HG02623 (cell line): Measurements from ENCODE around the gene HBEGF.

Experiments
- ATAC-seq: cut with Tn5 transposase; IDR thresholded peaks from one replicate; pipeline ENCODE4 v1.9.1; 2021; ENCODE audit warnings: moderate library complexity; ENCODE audit not compliant: unreplicated experiment

Gene HBEGF

DNA sequence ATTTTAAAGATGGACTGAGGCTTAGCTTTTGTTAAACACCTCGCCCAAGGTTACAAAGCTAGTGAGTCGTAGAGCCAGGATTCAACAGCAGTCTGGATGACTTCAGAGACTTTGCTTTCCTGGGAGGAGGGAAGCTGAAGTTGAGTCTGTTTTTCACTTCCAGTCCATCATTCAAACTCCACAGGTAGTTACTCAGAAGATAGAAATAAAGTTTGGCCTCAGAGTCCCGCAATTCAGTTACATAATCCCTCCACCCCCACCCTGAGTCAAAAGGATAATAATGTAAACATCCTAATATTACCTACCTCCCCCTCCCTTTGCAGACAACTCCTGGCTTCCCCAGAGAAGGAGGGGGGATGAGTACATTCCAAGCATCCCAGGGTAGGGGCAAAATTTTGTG is 8.1 kb downstream of the HBEGF start:
- no peak for ATAC-seq

DNA sequence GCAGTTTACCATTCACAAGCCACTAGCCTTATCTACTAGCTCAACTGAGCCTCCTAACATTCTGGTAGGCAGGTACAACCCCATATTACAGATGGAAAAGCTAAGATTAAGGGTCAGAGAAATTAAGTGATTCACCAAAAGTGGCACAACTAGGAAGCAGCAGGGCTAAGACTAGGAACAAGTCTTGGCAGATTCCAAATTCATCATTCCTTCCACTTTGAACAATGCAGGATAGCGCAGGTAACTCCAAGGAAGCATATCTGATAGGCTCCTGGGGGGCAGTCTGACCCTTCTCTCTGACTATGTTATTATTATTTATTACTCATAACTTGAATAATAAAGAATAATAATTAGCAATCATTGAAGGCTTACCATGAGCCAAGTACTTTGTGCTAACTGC is 8.5 kb downstream of the HBEGF start:
- ATAC-seq, result no peak

DNA sequence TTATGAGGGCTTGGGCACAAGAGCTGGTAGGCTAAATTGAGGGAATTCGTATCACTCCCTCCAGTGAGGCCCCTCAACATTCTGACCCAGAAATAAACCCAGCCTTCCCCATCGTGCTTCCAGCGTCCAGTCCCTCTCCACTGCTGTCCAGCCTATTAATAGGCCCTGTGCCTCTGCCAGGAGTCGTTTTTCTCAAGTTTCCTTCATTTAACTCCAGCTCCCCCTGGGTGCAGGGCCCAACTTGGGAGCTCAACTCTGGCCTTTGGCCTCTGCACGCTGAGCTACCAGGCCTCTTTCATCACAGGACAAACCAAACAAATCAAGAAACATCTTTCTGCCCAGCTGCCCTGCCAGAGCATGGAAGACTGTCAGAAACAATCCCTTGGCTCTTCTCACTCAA is 10.0 kb downstream of the HBEGF start:
- no peak for ATAC-seq

DNA sequence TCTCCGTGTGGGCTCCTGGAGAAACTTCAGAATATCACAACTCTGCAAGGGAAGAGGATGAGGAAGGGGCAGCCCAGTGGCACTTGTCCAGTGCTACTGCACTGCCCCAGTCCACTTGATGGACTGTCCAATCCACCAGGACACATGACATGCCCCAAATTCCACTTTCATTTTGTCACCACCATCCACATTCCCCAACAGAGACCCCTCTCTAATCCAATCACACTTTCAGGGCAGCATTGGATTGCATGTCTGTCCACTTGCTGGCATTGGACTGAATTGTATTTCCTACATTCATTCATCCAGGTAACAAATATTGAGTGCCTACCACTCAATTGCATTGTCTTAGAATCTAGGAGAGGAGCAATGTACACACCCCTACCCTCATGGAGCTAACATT is 14.8 kb downstream of the HBEGF start:
- ATAC-seq, result no peak

DNA sequence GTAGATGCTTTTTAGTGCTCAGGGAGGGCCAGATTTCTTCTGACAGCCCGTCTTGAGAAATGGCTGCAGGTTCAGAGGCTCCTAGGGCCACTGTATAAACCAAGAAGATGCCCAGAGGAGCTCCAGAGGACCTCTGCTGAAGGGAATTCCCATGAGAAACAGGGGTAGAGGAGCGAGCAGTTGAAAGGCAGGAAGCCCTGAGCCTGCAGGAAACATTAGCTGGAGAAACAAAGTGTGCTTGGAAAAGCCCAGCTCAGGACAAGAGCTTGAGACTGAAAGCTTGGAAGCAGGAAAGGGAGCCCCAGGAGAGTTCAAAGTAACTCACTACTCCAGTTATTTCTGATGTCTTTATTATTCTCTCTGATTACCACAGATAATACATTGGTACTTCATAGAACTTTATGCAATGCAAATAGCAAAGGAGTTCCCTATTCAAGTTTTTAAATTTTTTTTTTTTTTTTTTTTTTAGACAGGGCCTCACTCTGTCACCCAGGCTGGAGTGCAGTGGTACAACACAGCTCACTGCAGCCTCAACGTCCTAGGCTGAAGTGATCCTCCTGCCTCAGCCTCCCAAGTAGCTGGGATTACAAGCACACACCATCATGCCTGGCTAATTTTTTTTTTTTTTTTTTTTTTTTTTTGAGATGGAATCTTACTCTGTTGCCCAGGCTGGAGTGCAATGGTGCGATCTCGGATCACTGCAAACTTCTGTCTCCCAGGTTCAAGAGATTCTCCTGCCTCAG is 16.5 kb downstream of the HBEGF start:
- no peak for ATAC-seq

DNA sequence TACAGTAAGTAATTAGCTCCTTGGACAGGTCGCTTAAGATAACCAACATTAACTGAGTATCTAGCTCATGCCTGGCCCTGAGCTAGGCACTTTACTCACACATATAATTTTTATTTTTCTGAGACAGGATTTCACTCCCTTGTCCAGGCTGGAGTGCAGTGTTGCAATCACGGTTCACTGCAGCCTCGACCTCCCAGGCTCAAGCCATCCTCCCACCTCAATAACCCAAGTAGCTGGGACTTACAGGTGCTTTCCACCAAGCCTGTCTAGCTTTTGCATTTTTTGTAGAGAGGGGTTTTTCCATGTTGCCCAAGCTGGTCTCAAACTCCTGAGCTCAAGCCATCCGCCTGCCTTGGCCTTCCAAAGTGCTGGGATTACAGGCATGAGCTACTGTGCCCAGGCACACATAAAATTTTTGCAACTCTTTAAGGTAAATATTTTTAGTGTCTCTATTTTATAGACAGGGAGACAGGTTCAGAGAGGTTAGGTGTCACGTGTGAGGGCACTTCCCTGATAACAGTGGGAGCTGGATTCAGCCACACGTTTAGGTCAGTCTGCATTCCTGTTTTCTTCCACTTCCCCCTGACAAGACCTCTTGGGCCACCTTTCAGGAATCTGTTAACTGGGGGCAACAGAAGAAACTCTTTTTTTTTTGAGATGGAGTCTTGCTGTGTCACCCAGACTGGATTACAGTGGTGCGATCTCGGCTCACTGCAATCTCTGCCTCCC is 18.2 kb downstream of the HBEGF start:
- no peak for ATAC-seq

DNA sequence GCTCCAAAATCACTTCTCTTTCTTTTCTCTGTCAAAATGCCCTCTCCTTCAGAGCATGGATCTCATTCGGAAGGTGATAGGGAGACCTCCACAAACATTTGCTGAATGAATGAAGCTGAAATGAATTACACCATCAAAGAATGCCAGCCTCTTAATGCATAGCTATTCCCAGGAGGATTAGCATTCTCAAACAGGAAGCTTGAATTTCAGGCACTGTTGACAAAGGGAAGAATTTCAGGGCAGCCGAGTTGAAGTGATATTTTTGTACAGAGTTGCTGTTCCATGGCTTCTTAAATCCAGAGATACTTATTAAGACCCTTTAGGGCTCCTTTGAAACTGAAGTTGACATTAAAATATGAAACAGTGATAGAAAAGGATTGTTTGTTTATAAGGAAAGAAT is 18.8 kb downstream of the HBEGF start:
- ATAC-seq, result no peak

DNA sequence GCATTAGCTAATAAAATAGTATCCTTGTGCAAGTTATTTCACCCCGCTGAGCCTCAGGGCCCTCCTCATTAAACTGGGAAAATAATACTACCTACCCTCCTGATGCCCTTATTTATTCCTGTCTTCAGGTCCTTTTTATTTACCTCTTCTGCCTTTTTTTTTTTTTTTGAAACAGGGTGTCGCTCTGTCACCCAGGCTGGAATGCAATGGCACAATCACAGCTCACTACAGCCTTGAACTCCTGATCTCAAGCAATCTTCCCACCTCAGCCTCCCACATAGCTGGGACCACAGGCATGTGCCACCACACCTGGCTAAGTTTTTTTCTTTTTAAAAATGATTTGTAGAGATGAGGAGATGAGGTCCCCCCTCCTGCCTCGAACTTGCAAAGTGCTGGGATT is 20.9 kb downstream of the HBEGF start:
- no peak for ATAC-seq

DNA sequence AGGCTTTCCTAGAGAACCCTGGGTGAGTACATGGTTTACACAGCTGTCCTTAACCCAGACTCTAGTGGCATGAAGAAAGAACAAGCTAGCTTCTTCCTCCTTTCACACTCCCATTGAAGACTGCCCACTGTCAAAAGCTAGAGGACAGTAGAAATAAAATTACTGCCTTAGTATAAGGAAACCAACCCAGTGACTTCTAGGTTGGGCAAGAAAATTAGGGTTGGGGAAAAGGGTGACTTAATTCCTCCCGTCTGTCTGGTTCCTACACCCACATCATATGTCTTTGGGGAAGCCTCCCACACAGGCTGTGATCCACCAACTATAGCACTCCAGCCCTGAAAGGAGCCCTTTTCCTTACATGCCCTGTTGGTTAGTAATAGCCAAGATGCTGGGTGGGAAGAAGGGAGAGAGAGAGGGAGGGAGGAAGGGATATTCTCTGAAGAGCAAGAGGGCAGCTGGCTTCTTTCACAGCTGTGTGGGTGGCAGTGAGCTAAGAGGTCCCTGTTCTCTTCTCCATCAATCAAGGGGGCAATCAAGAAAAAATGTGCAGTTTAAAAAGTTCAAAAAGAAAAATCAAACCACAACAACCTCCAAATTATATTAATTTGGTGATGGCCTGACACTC is 21.7 kb downstream of the HBEGF start:
- ATAC-seq, result no peak

DNA sequence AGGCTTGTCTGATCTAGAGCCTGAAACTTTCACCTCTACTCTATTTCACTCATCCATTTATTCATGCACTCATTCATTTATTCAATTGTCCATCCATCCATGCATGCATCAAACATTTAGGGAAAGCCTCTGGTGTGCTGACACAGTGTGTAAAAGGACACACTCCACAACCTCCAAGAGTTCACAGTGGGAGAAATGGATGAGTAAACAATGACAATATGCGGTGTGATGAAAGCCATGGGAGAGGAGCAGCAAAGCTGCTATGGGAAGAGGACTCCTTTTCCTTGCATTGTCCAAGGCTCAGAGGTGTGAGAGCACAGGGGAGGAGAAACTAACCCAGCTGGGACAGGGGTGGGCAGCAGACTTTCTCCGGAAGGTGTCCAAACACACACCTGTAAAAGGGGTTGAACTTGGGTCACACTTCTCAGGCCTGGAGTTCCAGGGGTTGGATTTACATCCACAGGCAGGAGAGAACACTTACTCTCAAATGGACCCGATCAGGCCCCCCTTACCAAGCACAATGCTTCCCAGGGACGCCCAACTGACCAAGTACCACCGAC is 22.3 kb downstream of the HBEGF start:
- no peak for ATAC-seq

DNA sequence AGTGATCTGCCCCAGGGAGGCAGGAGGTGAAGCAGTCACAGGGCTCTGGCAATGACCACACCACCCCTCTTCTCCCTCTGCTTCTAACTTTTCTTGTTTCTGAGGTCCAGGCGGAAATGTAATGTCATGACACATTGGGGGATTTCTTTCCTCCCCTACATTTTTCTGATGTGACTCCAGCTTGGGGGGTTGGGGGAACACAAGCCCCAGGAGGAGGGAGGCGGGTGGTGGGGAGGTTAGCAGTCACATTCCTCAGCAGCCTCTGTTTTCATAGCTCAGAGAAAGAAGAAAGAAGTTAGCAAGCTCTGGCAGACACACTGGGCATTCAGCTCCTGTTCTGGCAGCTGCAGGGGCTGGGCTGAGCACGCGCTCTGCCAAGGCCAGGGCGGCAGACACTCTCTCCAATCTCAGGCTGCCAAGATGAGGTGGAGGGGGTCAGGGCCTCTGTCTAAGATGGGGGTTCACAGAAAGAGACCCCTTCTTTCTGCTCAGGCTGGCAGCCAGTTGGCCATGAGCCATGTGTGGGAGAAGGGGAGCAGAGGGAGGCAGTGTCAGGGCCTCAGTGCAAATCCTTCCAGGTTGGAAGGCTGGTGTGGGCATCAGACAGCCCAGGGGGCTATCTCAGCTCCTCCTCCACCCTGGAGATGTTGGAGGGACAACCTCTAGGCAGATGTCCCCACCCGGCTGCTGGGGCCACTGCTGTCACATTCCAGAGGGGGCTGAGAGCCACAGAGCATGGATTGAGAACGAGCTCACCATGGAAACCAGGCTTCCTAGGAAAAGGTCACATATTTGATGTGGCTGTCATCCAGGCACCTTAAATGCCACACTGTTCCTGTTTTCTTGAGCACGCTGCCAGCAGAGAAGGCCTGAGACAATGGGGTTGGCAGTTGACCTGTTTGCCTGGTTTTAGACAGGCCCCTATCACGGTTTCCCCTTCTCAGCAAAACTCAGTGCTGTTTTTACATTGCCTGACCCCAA is 23.4 kb downstream of the HBEGF start:
- no peak for ATAC-seq

DNA sequence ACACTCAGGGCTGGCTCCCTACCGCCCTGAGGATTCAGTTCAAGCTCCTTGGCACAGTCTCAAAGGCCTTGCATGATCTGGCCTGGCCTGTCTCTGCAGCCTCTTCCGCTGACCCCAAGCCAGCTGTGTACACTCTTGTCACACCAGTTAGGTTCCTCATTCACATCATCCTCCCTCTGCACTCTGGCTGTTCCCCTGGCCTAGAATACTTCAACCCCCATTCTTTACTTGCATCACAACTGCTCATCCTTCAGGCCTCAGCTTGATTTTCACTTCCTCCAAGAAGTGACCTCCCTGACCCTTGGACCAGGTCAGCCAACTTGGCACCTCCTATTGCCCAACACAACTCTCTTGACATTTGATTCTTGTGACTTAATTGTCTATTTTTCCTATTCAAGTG is 24.6 kb downstream of the HBEGF start:
- no peak for ATAC-seq

DNA sequence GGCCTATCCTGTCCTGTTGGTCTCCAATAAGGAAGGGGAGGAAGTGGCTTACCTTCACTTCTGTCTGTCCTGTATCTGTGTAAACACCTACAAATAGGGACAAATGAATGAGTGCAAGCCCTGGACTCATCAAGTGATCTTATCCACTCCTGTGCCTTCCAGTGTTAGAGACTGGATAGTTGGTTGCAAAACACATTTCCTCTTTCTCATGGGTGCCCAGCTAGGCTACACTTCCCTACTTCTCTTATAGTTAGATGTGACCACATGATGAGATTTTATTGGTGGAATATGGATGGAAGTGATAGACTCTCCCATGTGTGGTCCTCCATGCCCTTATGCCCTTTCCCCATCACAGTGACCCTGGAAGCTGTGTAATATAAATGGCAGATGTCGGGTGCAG is 26.6 kb downstream of the HBEGF start:
- no peak for ATAC-seq

DNA sequence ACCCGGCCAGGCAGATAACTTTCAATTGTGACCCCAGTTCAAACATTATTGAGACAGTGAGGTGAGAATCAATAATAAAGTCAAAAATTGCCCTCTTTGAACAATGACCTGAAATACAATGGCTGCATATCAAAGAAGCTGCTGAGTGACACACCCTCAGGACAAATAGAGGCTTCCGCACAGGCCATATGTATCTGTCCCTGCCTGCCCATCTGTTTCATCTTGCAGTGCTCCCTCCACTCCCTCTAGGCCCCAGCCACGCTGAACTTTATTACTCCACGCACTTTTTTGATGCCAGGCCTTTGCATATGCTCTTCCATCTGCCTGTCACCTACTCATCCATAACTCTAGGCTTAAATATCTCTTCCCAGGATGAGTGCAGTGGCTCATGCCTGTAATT is 27.6 kb downstream of the HBEGF start:
- no peak for ATAC-seq

DNA sequence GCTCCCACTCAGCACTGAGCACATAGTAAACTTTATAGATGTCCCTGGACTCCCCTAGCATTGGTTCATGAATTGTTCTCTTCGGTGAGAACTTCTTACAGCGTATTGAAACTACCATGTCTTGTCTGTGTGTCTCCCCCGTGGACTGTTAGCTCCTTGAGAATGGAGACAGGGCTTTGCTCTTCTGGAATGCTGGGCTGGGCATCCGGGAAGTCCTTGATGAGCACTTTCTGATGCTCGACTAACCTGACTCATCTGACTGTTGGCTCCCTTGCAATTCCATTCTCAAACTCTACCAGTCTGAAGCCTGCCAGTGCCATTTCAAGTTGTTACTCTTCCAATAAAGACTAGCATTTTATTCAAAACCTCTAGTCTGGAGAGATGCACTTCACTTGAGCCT is 28.5 kb downstream of the HBEGF start:
- no peak for ATAC-seq

DNA sequence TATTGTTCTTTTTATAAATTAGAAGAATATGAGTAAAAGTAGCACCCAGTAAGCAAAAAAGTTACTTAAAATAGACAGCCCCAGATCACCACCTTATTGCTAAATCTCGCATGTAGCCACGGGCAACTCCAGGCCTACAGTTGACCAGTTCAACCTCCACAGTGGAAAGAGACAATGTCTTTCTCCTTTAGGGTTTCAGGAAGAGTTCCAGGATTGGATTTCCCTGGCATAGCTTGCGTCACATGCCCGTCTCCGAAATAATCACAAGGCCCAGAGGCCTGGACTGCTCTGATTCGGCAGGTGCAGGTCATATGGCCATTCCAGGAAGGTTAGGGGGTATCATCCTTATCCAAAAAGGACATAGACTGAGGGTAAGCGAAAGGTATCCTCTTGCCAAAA is 33.6 kb downstream of the HBEGF start:
- no peak for ATAC-seq

DNA sequence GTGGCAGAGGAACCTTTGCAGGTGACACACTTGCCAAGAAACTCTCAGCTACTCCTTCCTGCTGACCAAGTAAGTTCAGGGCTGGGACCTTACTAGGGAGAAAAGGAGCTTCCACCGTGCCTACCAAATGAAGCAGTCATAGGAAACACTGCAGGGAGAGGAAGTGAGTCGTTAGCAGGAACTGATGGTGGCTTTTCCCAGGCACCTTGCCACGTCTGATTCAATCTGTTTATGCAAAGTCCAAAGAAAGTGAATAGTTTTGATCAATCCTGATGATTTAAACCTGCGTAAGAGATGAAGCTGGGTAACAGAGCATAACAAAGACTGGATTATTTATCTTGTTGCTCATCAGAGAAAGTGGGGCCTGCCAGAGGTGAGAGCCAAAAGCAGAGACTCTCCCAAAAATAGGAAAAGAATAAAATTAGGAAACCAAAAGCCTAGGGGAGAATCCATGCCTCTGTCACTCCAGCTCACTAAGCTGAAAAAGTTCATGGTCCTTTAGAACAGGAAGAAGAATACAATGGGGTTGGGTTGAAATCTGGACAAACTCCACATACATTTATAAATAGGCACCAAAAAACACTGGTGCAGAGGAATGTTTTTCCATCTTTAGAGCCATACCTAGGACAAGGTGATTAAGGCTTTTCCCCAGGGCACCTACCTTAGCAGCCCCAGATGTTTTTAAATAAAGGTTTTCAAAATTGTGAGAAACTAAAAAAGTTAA is 34.2 kb downstream of the HBEGF start:
- no peak for ATAC-seq

DNA sequence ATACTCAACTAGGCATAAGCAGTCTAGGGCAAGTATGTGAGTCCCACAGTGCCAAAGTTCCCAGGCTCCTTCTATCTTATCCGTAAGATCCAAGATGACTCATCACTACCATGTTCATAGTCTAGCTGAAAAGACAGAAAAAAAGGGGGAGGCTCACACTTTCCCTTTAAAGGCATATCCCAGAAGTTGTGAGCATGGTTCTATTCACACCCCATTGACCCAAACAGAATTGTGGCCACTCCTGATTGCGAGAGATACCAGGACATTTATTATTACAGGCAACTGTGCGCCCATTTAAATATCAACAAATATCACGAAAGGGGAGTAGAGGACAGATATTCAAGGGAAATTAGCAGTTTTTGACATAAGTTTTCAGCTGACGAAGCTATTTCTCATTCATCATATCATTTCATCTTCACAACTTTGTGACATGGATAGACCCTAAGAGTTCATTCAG is 35.4 kb downstream of the HBEGF start:
- ATAC-seq, result no peak

DNA sequence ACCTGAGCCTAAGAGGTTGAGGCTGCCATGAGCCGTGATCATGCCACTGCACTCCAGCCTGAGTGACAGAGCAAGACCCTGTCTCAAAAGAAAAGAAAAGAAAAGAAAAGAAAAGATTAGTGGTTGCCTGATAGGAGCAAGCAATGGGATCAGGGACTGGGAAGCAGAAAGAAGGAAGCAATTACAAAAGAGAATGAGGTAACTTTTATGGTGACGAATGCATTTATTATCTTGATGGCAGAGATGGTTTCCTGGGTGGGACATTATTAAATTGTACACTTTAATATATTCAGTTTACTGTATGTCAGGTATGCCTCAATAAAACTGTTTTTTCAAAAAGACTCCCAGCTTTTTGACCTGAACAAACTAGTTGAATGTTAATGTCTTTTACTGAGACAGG is 36.0 kb downstream of the HBEGF start:
- no peak for ATAC-seq

DNA sequence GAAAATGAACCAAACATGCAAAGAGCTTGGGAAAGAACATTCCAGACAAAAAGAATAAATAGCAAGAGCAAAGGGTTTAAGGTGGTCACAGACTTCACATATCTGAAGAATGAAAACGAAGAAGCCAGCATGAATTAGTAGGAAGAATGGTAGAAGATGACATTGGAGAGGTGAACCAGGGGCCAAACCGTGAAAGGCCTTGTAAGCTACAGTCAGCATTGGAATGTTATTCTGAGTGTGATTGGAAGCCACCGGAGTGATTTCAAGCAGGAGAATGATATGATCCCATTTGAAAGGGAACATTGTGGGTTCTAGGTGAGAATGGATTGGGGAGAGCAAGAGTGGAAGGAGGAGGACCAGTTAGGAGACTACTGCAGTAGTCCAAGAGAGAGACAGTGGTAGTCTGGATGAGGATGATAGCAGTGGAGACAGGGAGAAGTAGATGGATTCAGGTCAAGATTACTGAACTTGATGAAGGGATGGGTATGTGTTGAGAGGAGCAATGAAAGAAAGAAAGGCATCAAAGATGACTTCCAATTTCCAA is 36.6 kb downstream of the HBEGF start:
- no peak for ATAC-seq
